Activated CD8-positive, alpha-beta T cell treated with anti-CD3 and anti-CD28 coated beads for 36 hours (primary cell): Measurements from ENCODE around the gene DRC3. TPM values are rescaled to one million over a fixed set of nuclear protein-coding genes. Genes with fewer than 3 reads are reported as not detected.
A peak's percentile ranks its signal among the peaks of the same experiment; 100 is the strongest.
"Not testable (repeated sequence)": the region's sequence is repeated elsewhere in the genome, so short reads cannot be mapped to it uniquely, and the experiment has no call there.

Experiments used
- ATAC-seq: fragments of 200-7000 bp; cut with Tn5 transposase; one replicate; pipeline ENCODE4 v1.10.0; 2021; ENCODE audit warnings: mild to moderate bottlenecking, moderate library complexity
- CTCF ChIA-PET: fragments of 350-600 bp; sonication (Branson Sonifier 250); formaldehyde crosslinking; loops from one replicate; lab custom pipeline; 2021; ENCODE audit warnings: antibody characterized with exemption; lab: Charles Lee
- POLR2A ChIA-PET: fragments of 350-600 bp; sonication (Branson Sonifier 250); formaldehyde crosslinking; loops from one replicate; lab custom pipeline; 2021; ENCODE audit warnings: antibody characterized with exemption; lab: Charles Lee
- DNase-seq: peaks from one replicate; pipeline ENCODE4 v3.0.0-alpha.2; 2020
- H3K27ac Mint-ChIP-seq: one replicate; pipeline ENCODE4 v1.8.0; 2021; ENCODE audit warnings: mild to moderate bottlenecking, mixed read lengths
- H3K27me3 Mint-ChIP-seq: one replicate; pipeline ENCODE4 v1.8.0; 2021; ENCODE audit warnings: mixed read lengths
- H3K36me3 Mint-ChIP-seq: one replicate; pipeline ENCODE4 v1.8.0; 2021; ENCODE audit warnings: low read depth, mixed read lengths
- H3K4me1 Mint-ChIP-seq: one replicate; pipeline ENCODE4 v1.8.0; 2021; ENCODE audit warnings: low read depth, mixed read lengths
- H3K4me3 Mint-ChIP-seq: one replicate; pipeline ENCODE4 v1.8.0; 2021; ENCODE audit warnings: mild to moderate bottlenecking, moderate library complexity, mixed read lengths
- H3K9me3 Mint-ChIP-seq: one replicate; pipeline ENCODE4 v1.8.0; 2021; ENCODE audit warnings: mixed read lengths
- intact Hi-C: fragments of 100-400 bp; cut with micrococcal nuclease; formaldehyde crosslinking; loops from one replicate; pipeline ENCODE4 v1.10.0; 2022
- total RNA-seq, 2 experiments: library from RNA; stranded (reverse); gene quantifications; one replicate each; pipeline ENCODE4 v1.2.3, GENCODE V29; 2021
- TF ChIP-seq, protein P1 (sequence below): fragments of 200-600 bp; IDR thresholded peaks from one replicate; pipeline ENCODE4 v1.8.0; 2022; ENCODE audit warnings: antibody characterized with exemption, mild to moderate bottlenecking

Gene DRC3
- total RNA-seq, 2 experiments from 2014 or later, result 0.25 TPM; not detected in 1

DNA sequence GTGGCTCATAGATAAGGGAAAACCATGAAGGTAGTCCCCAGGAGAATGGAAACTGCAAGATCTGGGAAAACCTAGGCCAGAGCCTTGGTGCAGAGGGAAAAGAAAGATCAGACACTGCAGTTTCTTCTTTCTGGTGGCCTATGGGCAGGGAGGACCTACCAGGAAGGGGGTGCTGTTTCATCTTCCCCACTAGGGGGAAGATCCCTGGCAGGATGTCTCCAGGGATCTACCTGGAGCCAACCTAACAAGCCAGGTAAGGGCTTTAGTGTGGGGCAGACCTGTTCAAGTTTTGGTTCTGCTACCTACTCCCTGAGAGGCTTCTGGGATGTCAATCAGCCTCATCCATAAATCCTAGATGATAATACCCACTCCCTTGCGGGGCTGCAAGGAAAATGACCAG, 21.9 kb upstream of the DRC3 start:
- peaks cover 3% of the 10 kb centered on the region for H3K9me3 Mint-ChIP-seq
- ATAC-seq (no peak), DNase-seq (no peak)
- no peak overlapping the region for H3K27ac Mint-ChIP-seq
- TF ChIP-seq, protein P1, sequence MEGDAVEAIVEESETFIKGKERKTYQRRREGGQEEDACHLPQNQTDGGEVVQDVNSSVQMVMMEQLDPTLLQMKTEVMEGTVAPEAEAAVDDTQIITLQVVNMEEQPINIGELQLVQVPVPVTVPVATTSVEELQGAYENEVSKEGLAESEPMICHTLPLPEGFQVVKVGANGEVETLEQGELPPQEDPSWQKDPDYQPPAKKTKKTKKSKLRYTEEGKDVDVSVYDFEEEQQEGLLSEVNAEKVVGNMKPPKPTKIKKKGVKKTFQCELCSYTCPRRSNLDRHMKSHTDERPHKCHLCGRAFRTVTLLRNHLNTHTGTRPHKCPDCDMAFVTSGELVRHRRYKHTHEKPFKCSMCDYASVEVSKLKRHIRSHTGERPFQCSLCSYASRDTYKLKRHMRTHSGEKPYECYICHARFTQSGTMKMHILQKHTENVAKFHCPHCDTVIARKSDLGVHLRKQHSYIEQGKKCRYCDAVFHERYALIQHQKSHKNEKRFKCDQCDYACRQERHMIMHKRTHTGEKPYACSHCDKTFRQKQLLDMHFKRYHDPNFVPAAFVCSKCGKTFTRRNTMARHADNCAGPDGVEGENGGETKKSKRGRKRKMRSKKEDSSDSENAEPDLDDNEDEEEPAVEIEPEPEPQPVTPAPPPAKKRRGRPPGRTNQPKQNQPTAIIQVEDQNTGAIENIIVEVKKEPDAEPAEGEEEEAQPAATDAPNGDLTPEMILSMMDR, result no peak
- H3K36me3 Mint-ChIP-seq, result peaks cover 4% of the 10 kb centered on the region
- peaks cover 24% of the 10 kb centered on the region for H3K4me1 Mint-ChIP-seq
- POLR2A ChIA-PET, result no interaction called here
- CTCF ChIA-PET, result no interaction called here
- intact Hi-C loops, result no loop called here
- H3K27me3 Mint-ChIP-seq, result no peaks in the 10 kb centered on the region
- H3K4me3 Mint-ChIP-seq, result no peak overlapping the region

- Mint-ChIP-seq H3K27ac (no peak overlapping the region), H3K36me3 (peaks cover 8% of the 10 kb centered on the region), H3K4me3 (no peak overlapping the region), H3K4me1 (peaks cover 28% of the 10 kb centered on the region), H3K9me3 (peaks cover 6% of the 10 kb centered on the region), H3K27me3 (no peaks in the 10 kb centered on the region)
- DNase-seq (no peak), ATAC-seq (no peak)
- intact Hi-C loops, result no loop called here
- TF ChIP-seq, protein P1, result no peak
- ChIA-PET POLR2A (no interaction called here), CTCF (no interaction called here)
These were observed 21.1 kb upstream of the DRC3 start for GRCh38 chr17:17951524-17951923.

DNA sequence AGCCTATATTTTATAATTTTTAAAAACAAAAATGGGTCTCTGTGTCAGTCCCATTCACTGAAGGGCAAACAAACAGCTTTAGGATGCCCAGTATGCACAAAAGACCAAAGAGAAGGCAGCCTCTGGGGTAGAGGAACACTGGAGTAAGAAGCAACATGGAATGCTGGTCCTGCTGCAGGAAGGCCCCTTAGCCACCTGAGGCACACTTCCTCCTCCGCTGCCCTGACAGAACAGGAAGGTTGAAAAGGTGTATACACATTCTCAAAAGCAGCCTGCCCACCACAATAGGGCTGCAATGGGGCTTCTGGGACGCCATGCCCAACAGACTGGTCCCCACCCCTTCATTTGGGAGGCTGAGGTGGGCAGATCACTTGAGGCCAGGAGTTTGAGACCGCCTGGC, 20.0 kb upstream of the DRC3 start:
- Mint-ChIP-seq H3K27ac (no peak overlapping the region), H3K4me3 (no peak overlapping the region), H3K4me1 (peaks cover 29% of the 10 kb centered on the region), H3K9me3 (peaks cover 6% of the 10 kb centered on the region), H3K36me3 (peaks cover 8% of the 10 kb centered on the region), H3K27me3 (no peaks in the 10 kb centered on the region)
- intact Hi-C loops, result no loop called here
- ChIA-PET CTCF (no interaction called here), POLR2A (no interaction called here)
- TF ChIP-seq, protein P1, result no peak
- DNase-seq (no peak), ATAC-seq (no peak)

DNA sequence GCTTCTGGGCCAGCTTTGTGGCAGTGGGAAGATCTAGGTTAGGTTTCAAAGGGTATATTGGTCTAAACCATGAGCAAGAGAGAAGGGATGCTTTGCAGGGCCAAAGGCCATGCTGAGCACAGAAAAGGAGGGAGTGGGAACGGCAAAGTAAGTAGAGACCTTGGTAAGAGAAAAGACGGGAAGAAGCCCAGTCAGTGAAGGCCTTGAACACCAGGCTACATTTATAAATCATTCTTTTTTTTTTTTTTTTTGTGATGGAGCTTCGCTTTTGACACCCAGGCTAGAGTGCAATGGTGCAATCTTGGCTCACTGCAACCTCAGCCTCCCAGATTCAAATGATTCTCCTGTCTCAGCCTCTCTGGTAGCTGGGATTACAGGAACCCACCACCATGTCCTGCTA, 18.6 kb upstream of the DRC3 start:
- H3K27ac Mint-ChIP-seq, result no peak overlapping the region
- DNase-seq (no peak), ATAC-seq (no peak)
- ChIA-PET CTCF (interaction anchor here (1.3 kb wide), 1 partner anchor 15 kb away, joined by 3 read pairs; no protein-coding TSS in a partner anchor), POLR2A (no interaction called here)
- intact Hi-C loops, result no loop called here
- no peaks in the 10 kb centered on the region for H3K27me3 Mint-ChIP-seq
- H3K4me1 Mint-ChIP-seq, result peaks cover 38% of the 10 kb centered on the region
- TF ChIP-seq, protein P1, result no peak
- no peak overlapping the region for H3K4me3 Mint-ChIP-seq
- H3K9me3 Mint-ChIP-seq, result peaks cover 6% of the 10 kb centered on the region
- peaks cover 8% of the 10 kb centered on the region for H3K36me3 Mint-ChIP-seq

DNA sequence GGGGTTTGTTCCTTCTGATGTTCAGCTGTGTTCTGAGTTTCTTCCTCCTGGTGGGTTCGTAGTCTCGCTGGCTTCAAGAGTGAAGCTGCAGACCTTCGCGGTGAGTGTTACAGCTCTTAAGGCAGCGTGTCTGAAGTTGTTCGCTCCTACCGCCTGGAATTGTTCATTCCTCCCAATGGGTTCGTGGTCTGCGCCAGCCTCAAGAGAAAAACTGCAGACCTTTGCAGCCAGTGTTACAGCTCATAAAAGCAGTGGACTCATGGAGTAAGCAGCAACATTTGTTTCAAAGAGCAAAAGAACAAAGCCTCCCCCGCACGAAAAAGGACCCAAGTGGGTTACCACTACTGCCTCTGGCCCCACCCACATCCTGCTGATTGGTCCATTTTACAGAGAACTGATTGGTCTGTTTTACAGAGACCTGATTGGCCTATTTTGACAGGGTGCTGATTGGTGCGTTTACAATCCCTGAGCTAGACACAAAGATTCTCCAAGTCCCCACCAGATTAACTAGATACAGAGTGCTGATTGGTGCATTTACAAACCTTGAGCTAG, 16.8 kb upstream of the DRC3 start:
- H3K9me3 Mint-ChIP-seq, H3K36me3 Mint-ChIP-seq, H3K27me3 Mint-ChIP-seq, intact Hi-C loops: not testable (repeated sequence)
- ChIA-PET POLR2A (interaction anchor here (0.6 to 1.5 kb wide), 3 partner anchors 17 to 119 kb away, joined by 3 to 4 read pairs (median 4); partner anchors contain the start of genes DRC3 and SREBF1), CTCF (interaction anchor here (1.7 to 1.9 kb wide), 3 partner anchors 9 to 37 kb away, joined by 4 to 6 read pairs (median 5); no protein-coding TSS in a partner anchor)
- DNase-seq (peak; percentile 80), ATAC-seq (peak; percentile 4)
- H3K4me1 Mint-ChIP-seq, result peaks cover 53% of the 10 kb centered on the region
- H3K27ac Mint-ChIP-seq, result peak overlapping the region; percentile 53
- H3K4me3 Mint-ChIP-seq, result peak overlapping the region; percentile 58
